Measurements from ENCODE around the gene PCBP4.
"Not testable (repeated sequence)": the region's sequence is repeated elsewhere in the genome, so short reads cannot be mapped to it uniquely, and the experiment has no call there.

PCBP4 gene

GRCh38 chr3:51994530-51994929 lies 27.3 kb upstream of the PCBP4 start:
- H3K79me2 ChIP-seq (ENCODE audit: insufficient read depth, low read length): peaks cover 46% of the 10 kb centered on the region
- H3K36me3 ChIP-seq (ENCODE audit: insufficient read depth, low read length): peaks cover 28% of the 10 kb centered on the region; the same call in 1 of the 2 replicates
- H2AFZ ChIP-seq (ENCODE audit: low read length): no peak overlapping the region
- H4K20me1 ChIP-seq (ENCODE audit: insufficient read depth, low read length, poor library complexity, severe bottlenecking): peaks cover 43% of the 10 kb centered on the region
- H3F3A ChIP-seq (ENCODE audit: low read depth): no peaks in the 10 kb centered on the region
- H3K9me2 ChIP-seq (replicated peaks; ENCODE audit: low read depth, low read length): no peaks in the 10 kb centered on the region
- peak overlapping the region; percentile 98 for H3K4me3 ChIP-seq (ENCODE audit: low read length, poor library complexity, severe bottlenecking)
- H3K27me3 ChIP-seq (ENCODE audit: insufficient read depth, low read length, poor library complexity, severe bottlenecking): peaks cover 10% of the 10 kb centered on the region
- H3K4me2 ChIP-seq (ENCODE audit: low read depth, low read length, poor library complexity, severe bottlenecking): peak overlapping the region; percentile 100
- no peaks in the 10 kb centered on the region for H3K9me3 ChIP-seq (ENCODE audit: insufficient read depth, low read depth, low read length)
- TF ChIP-seq, protein P1, sequence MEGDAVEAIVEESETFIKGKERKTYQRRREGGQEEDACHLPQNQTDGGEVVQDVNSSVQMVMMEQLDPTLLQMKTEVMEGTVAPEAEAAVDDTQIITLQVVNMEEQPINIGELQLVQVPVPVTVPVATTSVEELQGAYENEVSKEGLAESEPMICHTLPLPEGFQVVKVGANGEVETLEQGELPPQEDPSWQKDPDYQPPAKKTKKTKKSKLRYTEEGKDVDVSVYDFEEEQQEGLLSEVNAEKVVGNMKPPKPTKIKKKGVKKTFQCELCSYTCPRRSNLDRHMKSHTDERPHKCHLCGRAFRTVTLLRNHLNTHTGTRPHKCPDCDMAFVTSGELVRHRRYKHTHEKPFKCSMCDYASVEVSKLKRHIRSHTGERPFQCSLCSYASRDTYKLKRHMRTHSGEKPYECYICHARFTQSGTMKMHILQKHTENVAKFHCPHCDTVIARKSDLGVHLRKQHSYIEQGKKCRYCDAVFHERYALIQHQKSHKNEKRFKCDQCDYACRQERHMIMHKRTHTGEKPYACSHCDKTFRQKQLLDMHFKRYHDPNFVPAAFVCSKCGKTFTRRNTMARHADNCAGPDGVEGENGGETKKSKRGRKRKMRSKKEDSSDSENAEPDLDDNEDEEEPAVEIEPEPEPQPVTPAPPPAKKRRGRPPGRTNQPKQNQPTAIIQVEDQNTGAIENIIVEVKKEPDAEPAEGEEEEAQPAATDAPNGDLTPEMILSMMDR (conservative IDR thresholded peaks at IDR 0.05; ENCODE audit: low read length): no peak
- TF ChIP-seq EZH2phosphoT487 (IDR thresholded peaks at IDR 0.05; ENCODE audit: borderline replicate concordance): no peak
- peak overlapping the region; percentile 99 for H3K9ac ChIP-seq (ENCODE audit: low read depth, low read length, poor library complexity, severe bottlenecking)
- H3K4me1 ChIP-seq (ENCODE audit: insufficient read depth, low read length, poor library complexity, severe bottlenecking): peaks cover 28% of the 10 kb centered on the region

GRCh38 chr3:51993657-51994056 lies 26.4 kb upstream of the PCBP4 start:
- not testable (repeated sequence) for H3K9me2 ChIP-seq (replicated peaks; ENCODE audit: low read depth, low read length); H3K9me3 ChIP-seq (ENCODE audit: insufficient read depth, low read depth, low read length); H3F3A ChIP-seq (ENCODE audit: low read depth); H2AFZ ChIP-seq (ENCODE audit: low read length)
- peak overlapping the region; percentile 98 for H3K4me3 ChIP-seq (ENCODE audit: low read length, poor library complexity, severe bottlenecking)
- peaks cover 46% of the 10 kb centered on the region for H3K79me2 ChIP-seq (ENCODE audit: insufficient read depth, low read length)
- H3K9ac ChIP-seq (ENCODE audit: low read depth, low read length, poor library complexity, severe bottlenecking): peak overlapping the region; percentile 99
- peaks cover 10% of the 10 kb centered on the region for H3K27me3 ChIP-seq (ENCODE audit: insufficient read depth, low read length, poor library complexity, severe bottlenecking)
- peaks cover 43% of the 10 kb centered on the region for H4K20me1 ChIP-seq (ENCODE audit: insufficient read depth, low read length, poor library complexity, severe bottlenecking)
- H3K36me3 ChIP-seq (ENCODE audit: insufficient read depth, low read length): peaks cover 28% of the 10 kb centered on the region; the same call in 1 of the 2 replicates
- peaks cover 28% of the 10 kb centered on the region for H3K4me1 ChIP-seq (ENCODE audit: insufficient read depth, low read length, poor library complexity, severe bottlenecking)
- peak overlapping the region; percentile 100 for H3K4me2 ChIP-seq (ENCODE audit: low read depth, low read length, poor library complexity, severe bottlenecking)

GRCh38 chr3:51992017-51992682 lies 24.9 kb upstream of the PCBP4 start:
- H3K9me3 ChIP-seq (ENCODE audit: insufficient read depth, low read depth, low read length): no peaks in the 10 kb centered on the region

DNA sequence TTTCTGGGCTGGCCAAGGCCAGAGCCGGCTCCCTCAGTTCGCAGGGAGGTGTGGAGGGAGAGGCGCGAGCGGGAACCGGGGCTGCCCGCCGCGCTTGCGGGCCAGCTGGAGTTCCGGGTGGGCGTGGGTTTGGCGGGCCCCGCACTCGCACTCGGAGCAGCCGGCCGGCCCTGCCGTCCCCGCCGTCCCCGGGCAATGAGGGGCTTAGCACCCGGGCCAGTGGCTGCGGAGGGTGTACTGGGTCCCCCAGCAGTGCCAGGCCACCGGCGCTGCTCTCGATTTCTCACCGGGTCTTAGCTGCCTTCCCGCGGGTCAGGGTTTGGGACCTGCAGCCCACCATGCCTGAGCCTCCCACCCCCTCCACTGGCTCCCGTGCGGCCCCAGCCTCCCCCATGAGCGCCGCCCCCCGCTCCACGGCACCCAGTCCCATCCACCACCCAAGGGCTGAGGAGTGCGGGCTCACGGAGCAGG lies 23.3 kb upstream of the PCBP4 start:
- not testable (repeated sequence) for H2AFZ ChIP-seq (ENCODE audit: low read length); H3K4me2 ChIP-seq (ENCODE audit: low read depth, low read length, poor library complexity, severe bottlenecking); H3K27me3 ChIP-seq (ENCODE audit: insufficient read depth, low read length, poor library complexity, severe bottlenecking); H3K9me2 ChIP-seq (replicated peaks; ENCODE audit: low read depth, low read length); H3F3A ChIP-seq (ENCODE audit: low read depth); H3K9me3 ChIP-seq (ENCODE audit: insufficient read depth, low read depth, low read length); H3K9ac ChIP-seq (ENCODE audit: low read depth, low read length, poor library complexity, severe bottlenecking); H3K4me3 ChIP-seq (ENCODE audit: low read length, poor library complexity, severe bottlenecking)
- H3K79me2 ChIP-seq (ENCODE audit: insufficient read depth, low read length): peaks cover 44% of the 10 kb centered on the region
- H3K36me3 ChIP-seq (ENCODE audit: insufficient read depth, low read length): peaks cover 28% of the 10 kb centered on the region; the same call in 1 of the 2 replicates
- peaks cover 42% of the 10 kb centered on the region for H4K20me1 ChIP-seq (ENCODE audit: insufficient read depth, low read length, poor library complexity, severe bottlenecking)
- peaks cover 25% of the 10 kb centered on the region for H3K4me1 ChIP-seq (ENCODE audit: insufficient read depth, low read length, poor library complexity, severe bottlenecking)

More at GRCh38 chr3:51992017-51992682, 24.9 kb upstream of the PCBP4 start:
- Histone ChIP-seq H3F3A (ENCODE audit: low read depth) (no peaks in the 10 kb centered on the region), H3K27me3 (ENCODE audit: insufficient read depth, low read length, poor library complexity, severe bottlenecking) (peaks cover 10% of the 10 kb centered on the region), H4K20me1 (ENCODE audit: insufficient read depth, low read length, poor library complexity, severe bottlenecking) (peaks cover 43% of the 10 kb centered on the region), H3K4me3 (ENCODE audit: low read length, poor library complexity, severe bottlenecking) (peak overlapping the region; percentile 45), H3K9ac (ENCODE audit: low read depth, low read length, poor library complexity, severe bottlenecking) (peak overlapping the region; percentile 99), H3K4me1 (ENCODE audit: insufficient read depth, low read length, poor library complexity, severe bottlenecking) (peaks cover 28% of the 10 kb centered on the region), H3K4me2 (ENCODE audit: low read depth, low read length, poor library complexity, severe bottlenecking) (peak overlapping the region; percentile 100), H3K36me3 (ENCODE audit: insufficient read depth, low read length) (peaks cover 28% of the 10 kb centered on the region; the same call in 1 of the 2 replicates), H3K9me2 (replicated peaks; ENCODE audit: low read depth, low read length) (no peaks in the 10 kb centered on the region), H2AFZ (ENCODE audit: low read length) (no peak overlapping the region), H3K79me2 (ENCODE audit: insufficient read depth, low read length) (peaks cover 46% of the 10 kb centered on the region)
- TF ChIP-seq, protein P1 (conservative IDR thresholded peaks at IDR 0.05; ENCODE audit: low read length): no peak
- no peak for TF ChIP-seq EZH2phosphoT487 (IDR thresholded peaks at IDR 0.05; ENCODE audit: borderline replicate concordance)

All from Loucy (cell line).